NCI-H2227 treated with DMSO at 0.1 percent for 48 hours (cell line): ENCODE results near the gene RHOD.

Source experiments
- DNase-seq: peaks from one replicate; lab custom pipeline; 2025; lab: John Stamatoyannopoulos, UW

RHOD gene

DNA sequence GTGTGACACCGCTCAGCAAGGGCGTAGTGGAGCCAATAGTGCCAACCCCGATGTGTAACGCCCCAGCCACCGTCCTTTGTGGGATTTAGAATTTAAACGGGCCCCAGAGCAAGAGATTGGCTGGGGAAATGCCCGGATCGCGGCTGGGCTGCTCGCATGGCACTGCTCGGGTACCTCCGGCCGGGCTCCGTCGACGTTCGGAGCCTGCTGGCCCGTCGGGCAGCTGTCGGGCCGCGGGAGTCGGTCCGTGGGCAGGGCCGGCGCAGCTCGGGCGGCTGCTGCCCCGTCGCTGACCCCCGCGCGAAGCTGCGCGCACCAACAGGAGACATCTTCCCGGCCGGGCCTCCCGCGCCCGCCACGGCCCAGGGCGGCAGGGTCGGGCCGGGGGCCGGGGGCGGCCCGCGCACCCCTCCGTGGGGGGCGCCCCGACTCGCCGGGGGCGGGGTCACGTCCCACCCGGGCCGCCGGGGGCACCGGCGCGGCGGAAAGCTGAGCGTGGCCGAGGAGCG, 61.1 kb downstream of the RHOD start:
- no peak for DNase-seq

DNA sequence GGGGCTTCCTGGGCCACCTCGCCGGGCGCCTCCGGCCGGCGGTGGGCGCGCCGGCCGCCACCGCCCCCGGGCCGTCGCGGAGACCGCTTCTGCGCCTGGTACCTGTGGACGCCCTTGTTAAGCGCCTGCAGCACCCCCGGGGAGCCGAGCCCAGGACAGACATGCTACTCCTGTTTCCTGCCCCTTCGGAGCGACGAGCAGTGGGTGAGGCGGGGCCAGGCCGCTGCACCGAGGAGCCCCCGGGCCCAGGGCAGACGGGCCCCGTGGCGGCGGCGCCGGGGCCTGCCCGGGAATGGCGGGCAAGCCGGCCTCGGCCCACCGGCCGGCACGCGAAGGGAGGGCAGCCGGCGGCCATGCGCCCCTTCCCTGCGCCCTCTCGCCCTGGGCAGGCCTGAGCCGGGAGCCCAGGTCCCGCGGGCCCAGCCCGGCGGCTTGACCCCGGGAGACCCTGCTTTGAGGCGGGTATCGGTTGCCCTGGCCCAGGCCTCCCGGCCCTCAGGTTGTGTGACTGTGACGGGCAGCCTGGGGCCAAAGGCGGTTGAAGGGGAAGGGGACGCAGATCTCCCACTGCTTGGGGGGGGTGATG, 61.6 kb downstream of the RHOD start:
- no peak for DNase-seq

DNA sequence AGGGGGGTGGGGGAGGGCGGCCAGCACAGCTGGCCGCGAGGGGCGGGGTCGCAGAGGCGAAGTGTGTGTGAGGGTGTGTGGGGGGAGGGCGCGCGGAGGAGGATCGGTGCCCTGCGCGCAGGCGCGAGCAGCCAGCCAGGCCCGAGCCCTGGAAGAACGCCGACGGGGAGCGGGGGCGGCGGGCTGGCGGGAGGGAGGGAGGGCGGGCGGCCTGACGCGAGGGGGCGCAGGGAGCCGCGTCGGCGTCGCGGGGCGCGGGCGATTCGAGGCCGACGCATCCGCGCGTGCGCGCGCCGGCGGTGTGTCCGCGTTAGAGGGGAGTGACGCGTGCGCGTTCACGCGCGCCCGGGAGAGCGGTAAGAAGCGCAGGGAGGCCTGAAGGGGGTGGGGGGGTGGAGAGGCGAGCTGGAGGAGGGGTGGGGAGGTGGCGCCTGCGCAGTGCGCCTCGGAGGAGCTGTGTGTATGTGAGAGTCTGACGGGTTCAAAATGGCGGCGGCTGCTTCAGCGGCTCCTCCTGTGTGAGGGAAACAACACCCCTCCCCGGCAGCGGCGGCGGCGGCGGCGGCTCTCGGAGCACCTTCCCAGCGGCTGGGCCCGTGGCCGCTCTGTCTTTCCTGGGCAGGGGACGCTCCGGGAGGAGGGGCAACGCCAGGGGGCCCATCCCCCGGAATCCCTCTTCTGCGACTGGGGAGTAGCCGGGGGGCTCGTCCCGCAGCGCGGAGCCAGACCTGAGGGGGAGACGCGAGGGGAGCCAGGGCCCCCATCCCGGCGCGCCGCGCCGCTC, 62.3 kb downstream of the RHOD start, which contains the start of gene KDM2A:
KDM2A (plus strand) TSS at position 463 of the 784 bp plus-strand sequence. CDS start 2,054 bp downstream, outside the sequence.
- DNase-seq: peak; percentile 98

GRCh38 chr11:67119585-67120391, 63.1 kb downstream of the RHOD start:
- DNase-seq: peak; percentile 17

DNA sequence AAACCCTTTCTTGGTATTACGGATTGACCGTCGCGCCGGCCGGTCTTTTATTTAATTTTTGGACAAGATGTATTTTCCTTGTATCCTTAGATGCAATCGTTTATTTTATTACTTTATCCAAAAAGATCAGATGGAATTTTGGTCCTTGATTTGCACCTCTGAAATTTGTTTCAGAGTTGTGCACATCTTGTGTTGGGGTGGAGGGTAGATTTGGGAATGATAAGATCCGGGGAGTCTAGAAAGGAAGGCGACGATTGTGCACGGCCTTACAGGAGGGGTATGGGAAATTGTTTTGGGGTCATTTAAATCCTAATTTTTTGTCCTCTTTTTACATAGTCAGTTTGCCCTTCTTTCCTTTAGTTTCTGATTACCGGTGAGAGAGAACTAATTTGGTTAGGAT, 63.8 kb downstream of the RHOD start:
- no peak for DNase-seq

DNA sequence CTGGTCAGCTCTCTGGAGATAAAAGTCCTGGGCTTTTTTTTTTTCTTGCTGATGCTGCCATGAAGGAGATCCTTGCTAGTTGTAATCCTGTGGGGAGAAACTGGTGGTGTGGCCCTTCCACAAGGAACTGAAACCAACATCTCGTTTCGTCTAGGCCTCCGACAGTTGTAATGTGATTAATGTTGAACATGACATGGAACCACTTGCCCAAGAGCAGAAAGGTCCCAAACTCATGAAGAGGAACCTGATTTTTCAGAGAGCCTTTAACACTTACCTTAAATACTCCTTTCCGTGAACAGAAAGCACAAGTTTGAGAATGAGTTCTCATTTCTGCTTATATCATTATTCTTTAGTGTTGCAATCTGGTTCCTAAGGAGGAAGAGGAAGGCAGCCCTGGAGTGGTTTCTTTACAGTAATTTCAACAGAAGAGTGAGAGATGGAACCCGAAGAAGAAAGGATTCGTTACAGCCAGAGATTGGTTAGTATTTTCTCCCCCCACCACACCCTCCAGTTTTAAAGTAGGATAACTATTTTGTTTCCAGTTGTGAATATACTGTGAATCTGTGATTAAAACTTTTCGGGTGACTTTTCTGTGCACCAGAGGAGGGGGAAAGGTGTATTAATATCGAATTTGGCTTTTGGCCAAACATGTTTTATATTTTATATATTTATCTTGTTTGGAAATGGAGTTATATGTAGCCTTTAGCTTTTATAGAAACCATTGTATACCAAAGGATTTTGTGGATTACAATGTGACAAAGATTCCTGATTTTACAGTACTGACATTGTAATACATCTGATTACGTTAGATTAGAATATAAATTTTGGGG, 64.4 kb downstream of the RHOD start:
- DNase-seq: no peak
